IPS-20b (cell line): ENCODE data around the gene INHBE.
A peak's percentile ranks its signal among the peaks of the same experiment; 100 is the strongest.
"Not testable (repeated sequence)": the region's sequence is repeated elsewhere in the genome, so short reads cannot be mapped to it uniquely, and the experiment has no call there.

Experiments
- H3K27ac ChIP-seq: one replicate; pipeline ENCODE4 v1.5.1; 2013; ENCODE audit warnings: low read length
- H3K27me3 ChIP-seq: 2 replicates; pipeline ENCODE4 v1.6.1; 2013; ENCODE audit warnings: mild to moderate bottlenecking, low read length, inconsistent platforms; ENCODE audit not compliant: insufficient read depth
- H3K36me3 ChIP-seq: 2 replicates; pipeline ENCODE4 v1.6.1; 2013; ENCODE audit warnings: low read depth, mild to moderate bottlenecking, inconsistent platforms, low read length, moderate library complexity; ENCODE audit not compliant: insufficient read depth
- H3K4me1 ChIP-seq: 2 replicates; pipeline ENCODE4 v1.6.1; 2013; ENCODE audit warnings: mild to moderate bottlenecking, control low read depth, inconsistent platforms, low read length, moderate library complexity; ENCODE audit not compliant: insufficient read depth
- H3K4me3 ChIP-seq: 2 replicates; pipeline ENCODE4 v1.5.1; 2013; ENCODE audit warnings: mild to moderate bottlenecking, low read length, inconsistent platforms
- H3K9ac ChIP-seq: 2 replicates; pipeline ENCODE4 v1.6.1; 2013; ENCODE audit warnings: low read depth, mild to moderate bottlenecking, inconsistent platforms, low read length, moderate library complexity
- H3K9me3 ChIP-seq: 2 replicates; pipeline ENCODE4 v1.6.1; 2013; ENCODE audit warnings: mild to moderate bottlenecking, low read depth, low read length, inconsistent platforms; ENCODE audit not compliant: insufficient read depth

Gene INHBE

DNA sequence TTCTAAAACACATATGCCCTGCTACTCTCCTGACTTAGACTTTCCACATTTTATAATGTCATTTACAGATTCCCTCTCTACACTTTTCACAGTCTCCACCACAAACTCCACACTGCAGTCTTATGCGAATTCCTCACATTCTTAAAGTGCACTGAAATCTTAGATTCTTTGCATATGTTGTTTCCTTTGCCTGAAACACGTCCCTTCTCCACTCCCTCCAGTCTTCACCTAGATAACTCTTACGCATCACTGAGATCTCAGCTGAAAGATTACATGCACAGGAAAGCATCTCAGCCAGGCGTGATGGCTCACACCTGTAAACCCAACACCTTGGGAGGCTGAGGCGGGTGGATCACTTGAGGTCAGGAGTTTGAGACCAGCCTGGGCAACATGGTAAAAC lies 28.4 kb downstream of the INHBE start:
- Histone ChIP-seq H3K27me3 (peaks cover 15% of the 10 kb centered on the region), H3K9me3 (no peaks in the 10 kb centered on the region), H3K4me3 (no peak overlapping the region), H3K36me3 (no peaks in the 10 kb centered on the region), H3K4me1 (peaks cover 9% of the 10 kb centered on the region; the same call in 1 of the 2 replicates), H3K9ac (no peak overlapping the region), H3K27ac (no peak overlapping the region)

- H3K9me3 ChIP-seq: no peaks in the 10 kb centered on the region
- H3K4me1 ChIP-seq: peaks cover 12% of the 10 kb centered on the region; the same call in 1 of the 2 replicates
- no peak overlapping the region for H3K9ac ChIP-seq
- peaks cover 20% of the 10 kb centered on the region for H3K36me3 ChIP-seq
- H3K27me3 ChIP-seq: no peaks in the 10 kb centered on the region
- H3K4me3 ChIP-seq: no peak overlapping the region
- no peak overlapping the region for H3K27ac ChIP-seq
These were observed 30.6 kb downstream of the INHBE start for GRCh38 chr12:57485695-57486094.

DNA sequence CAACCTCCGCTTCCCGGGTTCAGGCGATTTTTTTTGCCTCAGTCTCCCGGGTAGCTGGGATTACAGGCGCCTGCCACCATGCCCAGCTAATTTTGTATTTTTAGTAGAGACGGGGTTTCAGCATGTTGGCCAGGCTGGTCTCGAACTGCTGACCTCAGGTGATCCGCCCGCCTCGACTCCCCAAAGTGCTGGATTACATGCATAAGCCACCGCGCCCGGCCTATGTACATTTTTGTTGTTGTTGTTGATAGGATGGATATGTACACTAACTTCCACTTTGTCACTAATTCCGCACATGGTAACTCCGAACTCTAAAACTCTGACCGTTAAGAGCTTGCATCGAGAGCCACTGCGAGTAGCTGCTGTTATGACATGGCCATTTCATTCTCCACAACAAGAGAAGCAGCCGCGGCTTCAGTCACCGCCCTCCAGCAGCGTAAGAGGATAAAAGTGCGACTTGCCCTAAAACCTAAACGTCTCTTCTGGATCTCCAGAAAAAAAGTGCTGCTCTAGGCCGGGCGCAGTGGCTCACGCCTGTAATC lies 32.0 kb downstream of the INHBE start:
- peaks cover 32% of the 10 kb centered on the region for H3K36me3 ChIP-seq
- no peak overlapping the region; the same call in 1 of the 2 replicates for H3K4me3 ChIP-seq
- no peak overlapping the region for H3K27ac ChIP-seq
- peaks cover 8% of the 10 kb centered on the region; the same call in 1 of the 2 replicates for H3K4me1 ChIP-seq
- H3K9ac ChIP-seq: no peak overlapping the region
- no peaks in the 10 kb centered on the region for H3K9me3 ChIP-seq
- H3K27me3 ChIP-seq: no peaks in the 10 kb centered on the region

DNA sequence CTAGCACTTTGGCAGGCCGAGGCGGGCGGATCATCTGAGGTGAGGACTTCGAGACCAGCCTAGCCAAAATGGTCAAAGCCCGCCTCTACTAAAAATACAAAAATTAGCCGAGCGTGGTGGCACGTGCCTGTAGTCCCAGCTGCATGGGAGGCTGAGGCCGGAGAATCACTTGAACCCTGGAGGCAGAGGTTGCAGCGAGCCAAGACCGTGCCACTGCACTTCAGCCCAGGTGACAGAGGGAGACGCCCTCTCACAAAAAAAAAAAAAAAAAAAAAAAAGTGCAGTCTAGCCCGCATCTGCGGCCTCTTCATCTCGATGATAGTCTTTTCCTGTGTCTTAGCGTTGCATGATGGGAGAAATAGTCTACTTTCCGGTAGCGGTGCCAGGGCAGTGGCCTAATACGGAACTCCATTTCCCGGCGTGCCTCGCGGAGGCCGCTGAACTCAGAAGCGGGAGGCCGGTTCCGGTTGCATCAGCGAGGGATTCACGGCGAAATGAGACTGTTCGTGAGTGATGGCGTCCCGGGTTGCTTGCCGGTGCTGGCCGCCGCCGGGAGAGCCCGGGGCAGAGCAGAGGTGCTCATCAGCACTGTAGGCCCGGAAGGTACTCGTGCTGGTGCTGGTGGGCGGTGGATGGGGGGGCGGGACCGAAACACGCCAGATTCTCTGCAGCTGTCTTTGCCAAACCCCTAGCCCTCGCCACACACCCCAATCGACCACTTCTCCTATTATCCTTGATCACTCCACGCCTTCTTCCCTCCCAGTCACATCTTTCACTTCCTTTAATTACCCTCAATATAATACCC lies 32.7 kb downstream of the INHBE start, which contains the start of gene MARS1:
Gene MARS1, plus strand, starts transcription at position 472 of the 805 bp plus-strand sequence. Its CDS starts 23 bp downstream, at position 495.
- Histone ChIP-seq H3K4me1 (peaks cover 8% of the 10 kb centered on the region; the same call in 1 of the 2 replicates), H3K27me3 (no peaks in the 10 kb centered on the region), H3K9ac (peak within 1 kb of the TSS; percentile 97), H3K27ac (peak within 1 kb of the TSS; percentile 74), H3K36me3 (peaks cover 39% of the 10 kb centered on the region), H3K4me3 (peak within 1 kb of the TSS; percentile 95), H3K9me3 (peaks cover under 1% of the 10 kb centered on the region; the same call in 1 of the 2 replicates)

- Histone ChIP-seq H3K9ac (peak overlapping the region; percentile 97), H3K4me3 (peak overlapping the region; percentile 95), H3K36me3 (peaks cover 42% of the 10 kb centered on the region), H3K4me1 (peaks cover 4% of the 10 kb centered on the region; the same call in 1 of the 2 replicates), H3K27ac (peak overlapping the region; percentile 74), H3K9me3 (peaks cover 3% of the 10 kb centered on the region; the same call in 1 of the 2 replicates), H3K27me3 (no peaks in the 10 kb centered on the region)
These were observed 33.5 kb downstream of the INHBE start for GRCh38 chr12:57488402-57489156.

DNA sequence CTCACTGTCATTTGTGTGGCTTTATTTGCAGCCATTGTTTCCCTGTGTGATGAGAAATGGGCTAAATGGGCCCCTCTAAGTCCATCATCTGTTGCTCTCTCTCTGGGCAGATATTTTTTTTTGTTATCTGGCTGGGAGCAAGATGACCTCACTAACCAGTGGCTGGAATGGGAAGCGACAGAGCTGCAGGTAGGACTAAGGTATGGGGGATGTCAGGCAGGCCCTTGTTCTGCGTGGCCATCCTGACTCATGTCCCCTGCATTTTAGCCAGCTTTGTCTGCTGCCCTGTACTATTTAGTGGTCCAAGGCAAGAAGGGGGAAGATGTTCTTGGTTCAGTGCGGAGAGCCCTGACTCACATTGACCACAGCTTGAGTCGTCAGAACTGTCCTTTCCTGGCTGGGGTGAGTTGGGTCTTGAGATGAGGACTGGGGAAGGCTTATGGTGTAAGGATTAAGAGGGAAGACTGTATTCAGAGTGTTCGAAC lies 34.1 kb downstream of the INHBE start:
- H3K27me3 ChIP-seq: no peaks in the 10 kb centered on the region
- H3K9me3 ChIP-seq: peaks cover 3% of the 10 kb centered on the region; the same call in 1 of the 2 replicates
- peak overlapping the region; percentile 97 for H3K9ac ChIP-seq
- H3K4me1 ChIP-seq: 0 out of 2 replicates have a peak, but pooled peaks cover 3% of the 10 kb centered on the region
- H3K36me3 ChIP-seq: peaks cover 45% of the 10 kb centered on the region
- peak overlapping the region; percentile 74 for H3K27ac ChIP-seq
- H3K4me3 ChIP-seq: peak overlapping the region; percentile 95

DNA sequence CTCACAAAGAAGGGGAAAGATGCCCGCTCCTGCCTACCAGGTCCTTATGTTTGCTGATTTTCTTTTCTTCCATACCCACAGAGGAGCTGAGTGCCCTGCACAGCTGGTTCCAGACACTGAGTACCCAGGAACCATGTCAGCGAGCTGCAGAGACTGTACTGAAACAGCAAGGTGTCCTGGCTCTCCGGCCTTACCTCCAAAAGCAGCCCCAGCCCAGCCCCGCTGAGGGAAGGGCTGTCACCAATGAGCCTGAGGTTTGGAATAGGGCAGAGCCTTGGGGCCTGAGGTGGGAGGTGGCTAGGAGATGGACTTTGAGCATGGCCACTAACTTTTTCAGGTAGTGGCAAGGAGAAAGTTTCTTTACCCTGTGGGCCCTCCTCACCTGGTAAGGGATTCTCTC lies 35.0 kb downstream of the INHBE start:
- H3K27me3 ChIP-seq: no peaks in the 10 kb centered on the region
- H3K9me3 ChIP-seq: peaks cover 3% of the 10 kb centered on the region; the same call in 1 of the 2 replicates
- no peak overlapping the region for H3K27ac ChIP-seq
- H3K4me1 ChIP-seq: 0 out of 2 replicates have a peak, but pooled peaks cover 3% of the 10 kb centered on the region
- H3K4me3 ChIP-seq: no peak overlapping the region
- peaks cover 46% of the 10 kb centered on the region for H3K36me3 ChIP-seq
- no peak overlapping the region for H3K9ac ChIP-seq

DNA sequence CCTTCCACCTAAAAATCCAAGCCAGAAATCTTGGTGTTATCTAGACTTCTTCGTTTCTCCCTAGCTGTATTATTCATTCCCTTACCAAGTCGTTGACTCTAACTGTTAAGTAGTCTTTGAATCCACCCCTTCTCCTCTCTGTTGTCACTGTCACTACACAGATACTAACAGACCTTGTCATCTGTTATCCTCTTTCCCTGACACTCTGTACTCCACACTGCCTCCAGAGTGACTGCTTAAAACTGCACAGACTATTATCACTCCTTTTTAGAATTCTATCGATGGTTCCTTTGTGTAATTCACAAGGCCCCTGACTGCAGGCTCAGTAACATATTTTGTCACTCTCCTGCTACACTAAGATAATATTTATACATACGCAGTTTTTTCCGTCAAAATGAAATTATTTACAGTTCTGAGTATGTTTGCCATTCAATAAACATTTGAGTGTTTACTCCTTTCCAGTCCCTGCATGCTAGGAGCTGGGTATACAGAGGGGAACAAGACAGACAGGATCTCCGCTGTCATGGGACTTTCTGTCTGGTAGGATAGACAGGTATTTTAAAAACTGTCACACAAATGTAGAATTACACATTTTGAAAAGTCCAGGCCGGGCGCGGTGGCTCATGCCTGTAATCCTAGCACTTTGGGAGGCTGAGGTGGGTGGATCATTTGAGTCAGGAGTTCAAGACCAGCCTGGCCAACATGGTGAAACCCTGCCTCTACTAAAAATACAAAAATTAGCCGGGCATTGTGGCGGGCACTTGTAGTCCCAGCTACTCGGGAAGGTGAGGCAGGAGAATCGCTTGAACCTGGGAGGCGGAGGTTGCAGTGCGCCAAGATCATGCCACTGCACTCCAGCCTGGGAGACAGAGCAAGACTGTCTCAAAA lies 36.5 kb downstream of the INHBE start:
- peaks cover 56% of the 10 kb centered on the region for H3K36me3 ChIP-seq

GRCh38 chr12:57495051-57495701 lies 40.1 kb downstream of the INHBE start:
- H3K27ac ChIP-seq: not testable (repeated sequence)

More for the DNA sequence above, 36.5 kb downstream of the INHBE start:
- H3K9me3 ChIP-seq: peaks cover 3% of the 10 kb centered on the region; the same call in 1 of the 2 replicates
- H3K27me3 ChIP-seq: no peaks in the 10 kb centered on the region
- H3K4me3 ChIP-seq: no peak overlapping the region
- 0 out of 2 replicates have a peak, but pooled peaks cover 3% of the 10 kb centered on the region for H3K4me1 ChIP-seq
- no peak overlapping the region for H3K27ac ChIP-seq
- H3K9ac ChIP-seq: no peak overlapping the region

DNA sequence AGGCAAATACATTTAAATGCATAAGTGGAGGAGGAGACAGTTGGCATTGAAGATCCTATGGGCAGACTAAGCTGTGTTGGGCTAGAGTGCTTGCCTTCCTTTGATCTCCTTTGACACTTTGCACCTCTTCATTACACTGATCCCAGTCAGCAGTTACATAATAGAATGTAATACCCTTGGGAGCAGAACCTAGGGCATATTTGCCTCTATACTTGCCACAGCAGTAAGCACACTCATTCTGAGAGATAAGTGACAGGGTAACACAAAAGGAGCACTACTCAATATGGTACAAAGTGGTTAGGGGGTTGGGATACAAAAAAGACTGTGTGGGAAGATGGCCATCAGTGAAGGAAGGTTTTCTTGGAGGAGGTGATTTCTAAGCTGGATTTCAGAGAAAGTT lies 41.7 kb downstream of the INHBE start:
- Histone ChIP-seq H3K4me3 (no peak overlapping the region), H3K36me3 (peaks cover 73% of the 10 kb centered on the region), H3K27ac (no peak overlapping the region), H3K4me1 (no peaks in the 10 kb centered on the region), H3K9me3 (peaks cover 3% of the 10 kb centered on the region; the same call in 1 of the 2 replicates), H3K27me3 (no peaks in the 10 kb centered on the region), H3K9ac (no peak overlapping the region)

More at GRCh38 chr12:57495051-57495701, 40.1 kb downstream of the INHBE start:
- H3K4me3 ChIP-seq, H3K4me1 ChIP-seq, H3K9me3 ChIP-seq, H3K27me3 ChIP-seq, H3K9ac ChIP-seq: not testable (repeated sequence)
- peaks cover 73% of the 10 kb centered on the region for H3K36me3 ChIP-seq
